Neural progenitor cell (in vitro differentiated cells): ENCODE measurements around the gene MED26.

ENCODE experiments used
- EZH2 ChIP-seq: fragments of 200-600 bp; sonication (generic); IDR thresholded peaks from 2 replicates; pipeline ENCODE4 v1.6.1; 2017; ENCODE audit warnings: antibody characterized with exemption, mild to moderate bottlenecking, moderate library complexity
- EZH2phosphoT487 ChIP-seq: fragments of 200-600 bp; sonication (generic); IDR thresholded peaks from 2 replicates; pipeline ENCODE4 v1.6.1; 2017; ENCODE audit warnings: antibody characterized with exemption
- TF ChIP-seq, protein P1 (sequence below): fragments of 200-600 bp; sonication (generic); IDR thresholded peaks from 2 replicates; pipeline ENCODE4 v1.5.1; 2017; ENCODE audit warnings: antibody characterized with exemption, mild to moderate bottlenecking

GRCh38 chr19:16595097-16595496 lies 32.9 kb downstream of the MED26 start:
- no peak for TF ChIP-seq EZH2phosphoT487
- no peak for TF ChIP-seq EZH2
- TF ChIP-seq, protein P1, sequence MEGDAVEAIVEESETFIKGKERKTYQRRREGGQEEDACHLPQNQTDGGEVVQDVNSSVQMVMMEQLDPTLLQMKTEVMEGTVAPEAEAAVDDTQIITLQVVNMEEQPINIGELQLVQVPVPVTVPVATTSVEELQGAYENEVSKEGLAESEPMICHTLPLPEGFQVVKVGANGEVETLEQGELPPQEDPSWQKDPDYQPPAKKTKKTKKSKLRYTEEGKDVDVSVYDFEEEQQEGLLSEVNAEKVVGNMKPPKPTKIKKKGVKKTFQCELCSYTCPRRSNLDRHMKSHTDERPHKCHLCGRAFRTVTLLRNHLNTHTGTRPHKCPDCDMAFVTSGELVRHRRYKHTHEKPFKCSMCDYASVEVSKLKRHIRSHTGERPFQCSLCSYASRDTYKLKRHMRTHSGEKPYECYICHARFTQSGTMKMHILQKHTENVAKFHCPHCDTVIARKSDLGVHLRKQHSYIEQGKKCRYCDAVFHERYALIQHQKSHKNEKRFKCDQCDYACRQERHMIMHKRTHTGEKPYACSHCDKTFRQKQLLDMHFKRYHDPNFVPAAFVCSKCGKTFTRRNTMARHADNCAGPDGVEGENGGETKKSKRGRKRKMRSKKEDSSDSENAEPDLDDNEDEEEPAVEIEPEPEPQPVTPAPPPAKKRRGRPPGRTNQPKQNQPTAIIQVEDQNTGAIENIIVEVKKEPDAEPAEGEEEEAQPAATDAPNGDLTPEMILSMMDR = no peak
